K562 (cell line): ENCODE measurements around the gene DUSP28. TPM values are rescaled to one million over a fixed set of nuclear protein-coding genes. Genes with fewer than 3 reads are reported as not detected.

Experiments used
- ATAC-seq: fragments of 200-7000 bp; cut with Tn5 transposase; 3 replicates; pipeline ENCODE4 v1.9.1; 2020; ENCODE audit warnings: moderate library complexity
- BruUV-seq: library from RNA; stranded (reverse); fragments of 400-500 nt; replicated peaks from 2 replicates; lab custom pipeline; 2021; lab: Mats Ljungman, UMichigan
- CTCF ChIA-PET: fragments of 300-600 bp; formaldehyde crosslinking; extraction: SDS; loops from one replicate; lab custom pipeline; 2021; ENCODE audit warnings: low intra/inter-chr PET ratio; lab: Yijun Ruan, JAX
- POLR2A ChIA-PET: fragments of 300-600, 350-650 bp; sonication (Branson Sonifier 250); formaldehyde crosslinking; extraction: SDS; loops from one replicate; lab custom pipeline; 2021; ENCODE audit warnings: antibody characterized with exemption, inconsistent platforms; lab: Yijun Ruan, JAX
- DNase-seq, 4 experiments: peaks; one replicate each; pipeline versions ENCODE4 v3.0.0 to v3.0.0-alpha.2; 2011 to 2018; ENCODE audit warnings: low spot score in 3 of 4, mixed read lengths in 3 of 4; ENCODE audit errors: extremely low read depth in 1 of 4
- FAIRE-seq: peaks from 2 replicates; lab custom pipeline; 2011; peaks lifted over from hg19 to GRCh38; lab: Jason Lieb, UNC
- H2AFZ ChIP-seq: 2 replicates; pipeline ENCODE4 v1.6.0; 2011; ENCODE audit warnings: low read depth, low read length, control low read depth, inconsistent platforms
- H3K27ac ChIP-seq: fragments of 200-600 bp; 3 replicates; pipeline ENCODE4 v1.8.0; 2011; ENCODE audit warnings: low read depth, mild to moderate bottlenecking, control low read depth, inconsistent platforms, low read length, moderate library complexity, mixed read lengths; ENCODE audit errors: extremely low read depth
- H3K27me3 ChIP-seq, 2 experiments: fragments of 300-600 bp in 1 of 2; 2 replicates in 1 of 2; 3 replicates in 1 of 2; pipeline versions ENCODE4 v1.6.0 to v1.8.0; 2011; ENCODE audit warnings: inconsistent platforms in 2 of 2, low read length in 2 of 2, mild to moderate bottlenecking in 1 of 2, mixed read lengths in 1 of 2, moderate library complexity in 1 of 2; ENCODE audit not compliant: control insufficient read depth in 2 of 2, insufficient read depth in 2 of 2
- H3K36me3 ChIP-seq: fragments of 300-600 bp; 3 replicates; pipeline ENCODE4 v1.8.0; 2011; ENCODE audit warnings: mild to moderate bottlenecking, low read length, inconsistent platforms; ENCODE audit not compliant: control insufficient read depth, insufficient read depth
- H3K4me1 ChIP-seq, 2 experiments: fragments of 200-600 bp in 1 of 2; replicated peaks in 1 of 2; 2 replicates in 1 of 2; 3 replicates in 1 of 2; pipeline versions ENCODE4 v1.5.1 to v1.8.0; 2011; ENCODE audit warnings: inconsistent platforms in 2 of 2, low read length in 2 of 2, mild to moderate bottlenecking in 1 of 2, mixed read lengths in 1 of 2, moderate library complexity in 1 of 2; ENCODE audit not compliant: control insufficient read depth in 2 of 2, insufficient read depth in 2 of 2
- H3K4me2 ChIP-seq: 2 replicates; pipeline ENCODE4 v1.6.1; 2011; ENCODE audit warnings: low read length, control low read depth, inconsistent platforms, mixed read lengths; ENCODE audit not compliant: insufficient read depth
- H3K4me3 ChIP-seq: fragments of 200-600 bp; sonication (generic), shearing (Covaris generic); 2 replicates; pipeline ENCODE4 v1.5.1; 2016; ENCODE audit warnings: control low read depth, inconsistent platforms
- H3K79me2 ChIP-seq: fragments of 200-600 bp; 3 replicates; pipeline ENCODE4 v1.8.0; 2011; ENCODE audit warnings: low read length, inconsistent platforms; ENCODE audit not compliant: control insufficient read depth, insufficient read depth
- H3K9ac ChIP-seq, 2 experiments: 2 replicates each; pipeline versions ENCODE4 v1.6.0 to v1.6.1; 2011; ENCODE audit warnings: low read depth in 2 of 2, low read length in 2 of 2, control low read depth in 1 of 2, inconsistent platforms in 1 of 2, mild to moderate bottlenecking in 1 of 2, mixed read lengths in 1 of 2; ENCODE audit not compliant: insufficient read depth in 1 of 2
- H3K9me1 ChIP-seq: one replicate; pipeline ENCODE4 v1.6.0; 2011; ENCODE audit warnings: inconsistent platforms, mild to moderate bottlenecking, low read length, moderate library complexity; ENCODE audit not compliant: control insufficient read depth, insufficient read depth
- H3K9me3 ChIP-seq: replicated peaks from 2 replicates; pipeline ENCODE4 v1.5.1; 2011; ENCODE audit warnings: low read depth, low read length, inconsistent platforms; ENCODE audit not compliant: control insufficient read depth, insufficient read depth
- H4K20me1 ChIP-seq: replicated peaks from 2 replicates; pipeline ENCODE4 v1.6.1; 2011; ENCODE audit warnings: low read length, inconsistent platforms, mixed read lengths; ENCODE audit not compliant: control insufficient read depth, insufficient read depth
- RBFOX2 ChIP-seq: fragments of 200-400 bp; formaldehyde crosslinking; IDR thresholded peaks from 2 replicates; pipeline ENCODE4 v1.6.1; 2017; ENCODE audit warnings: low read depth, mild to moderate bottlenecking, low read length, moderate library complexity
- ZC3H8 ChIP-seq: fragments of 450-650 bp; IDR thresholded peaks from 2 replicates; pipeline ENCODE4 v1.6.1; 2017
- ZFP36 ChIP-seq: fragments of 150-350 bp; IDR thresholded peaks from 2 replicates; pipeline ENCODE4 v1.6.1; 2018; ENCODE audit warnings: low read length, low read depth; ENCODE audit not compliant: partially characterized antibody
- ZNF436 ChIP-seq: fragments of 250-450, 450-650 bp; sonication (Bioruptor Pico); formaldehyde crosslinking; IDR thresholded peaks from 2 replicates; pipeline ENCODE4 v1.7.0; 2020; ENCODE audit warnings: mild to moderate bottlenecking
- WGBS: fragments of 100-300 bp; shearing (Covaris generic); methylation state at CpG from one replicate; pipeline ENCODE4 v1.1.6; 2016; ENCODE audit warnings: low coverage, mixed read lengths; ENCODE audit not compliant: insufficient coverage; ENCODE audit errors: missing lambda C conversion rate; 5-methylcytosine and 5-hydroxymethylcytosine counted together
- in situ Hi-C: fragments of 300-500 bp; cut with MboI; formaldehyde crosslinking; loops from 4 replicates; pipeline ENCODE4 v1.15.0; 2018; ENCODE audit warnings: inconsistent platforms, mixed read lengths
- intact Hi-C: fragments of 100-400 bp; cut with micrococcal nuclease; formaldehyde crosslinking; loops from 2 replicates; pipeline ENCODE4 v1.14.2; 2022
- polyA plus RNA-seq, 8 experiments: library from polyadenylated mRNA; depleted of rRNA in 4 of 8; stranded (reverse) in 5 of 8; unstranded in 3 of 8; fragments of >200 nt; fragmentation: Nextera tagmentation in 2 of 8; fragmentation: Illumina TruSeq in 1 of 8; extraction: Ambion mirVana in 2 of 8; extraction: Trizol in 1 of 8; gene quantifications; 2 replicates each; pipeline versions ENCODE4 v1.2.1 to v1.2.3, GENCODE V29; 2011 to 2014; ENCODE audit warnings: inconsistent platforms in 1 of 8, missing spikeins in 1 of 8
- total RNA-seq, 7 experiments: library from RNA; depleted of rRNA in 6 of 7; stranded (reverse); fragments of >200 nt in 6 of 7; fragmentation: Illumina TruSeq in 2 of 7; extraction: Trizol in 2 of 7; gene quantifications; 2 replicates each; pipeline versions ENCODE4 v1.2.1 to v1.2.3, GENCODE V29; 2011 to 2021; ENCODE audit warnings: low replicate concordance in 1 of 7

The DUSP28 gene
- total and polyA plus RNA-seq, 9 of the 15 experiments (the other 6 are each of a cell fraction or from before 2014, with no cell fraction given): 2.8 to 8.1 (median 4.2) TPM

DNA sequence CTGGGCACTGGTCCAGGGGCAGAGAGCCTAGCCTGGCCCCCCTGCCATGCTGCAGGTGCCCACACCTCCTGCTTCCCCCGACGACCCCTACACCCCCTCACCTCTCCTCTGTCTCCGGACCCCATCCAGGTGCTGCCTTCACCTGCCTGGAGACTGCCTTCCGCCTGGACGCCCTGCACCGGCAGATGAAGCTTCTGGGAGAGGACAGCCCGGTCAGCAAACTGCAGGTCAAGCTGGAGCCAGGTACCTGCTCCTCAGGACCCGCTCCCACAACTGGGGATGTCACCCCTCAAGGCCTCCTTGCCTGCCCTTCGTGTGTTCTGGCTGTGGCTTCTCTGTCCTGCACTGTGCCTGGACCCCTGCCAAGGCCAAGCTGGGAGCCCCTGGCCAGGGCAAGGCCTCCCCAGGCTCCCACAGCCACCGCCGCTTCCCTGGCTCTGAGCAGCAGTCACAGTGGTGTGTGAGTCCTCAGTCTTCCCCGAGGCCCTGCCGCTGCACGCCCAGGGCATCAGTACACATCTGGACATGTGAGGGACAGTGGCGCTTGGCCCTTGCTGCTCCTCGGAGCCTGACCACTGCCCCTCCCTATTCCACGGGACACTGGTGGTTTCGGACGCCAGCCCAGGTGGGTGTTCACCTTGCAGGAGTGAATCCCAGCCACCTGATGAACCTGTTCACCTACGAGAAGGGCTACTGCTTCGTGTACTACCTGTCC, 14.4 kb downstream of the DUSP28 start:
- TF ChIP-seq ZFP36: no peak
- TF ChIP-seq ZC3H8: no peak
- peak; percentile 9; the same call in 1 of the 2 replicates for TF ChIP-seq RBFOX2
- no peak for TF ChIP-seq ZNF436 (CRISPR knock-in tag)
- no peak for ATAC-seq
- Histone ChIP-seq H3K4me3 (no peak overlapping the region), H2AFZ (no peak overlapping the region), H3K79me2 (peaks cover 20% of the 10 kb centered on the region), H3K9ac (no peak overlapping the region), H3K9me3 (no peaks in the 10 kb centered on the region), H3K36me3 (peaks cover 37% of the 10 kb centered on the region; the same call in 1 of the 3 replicates), H3K4me2 (no peak overlapping the region), H3K4me1 (peaks cover 11 to 53% of the 10 kb centered on the region in 2 experiments), H3K9me1 (peaks cover 3% of the 10 kb centered on the region), H3K27me3 (no peaks in the 10 kb centered on the region), H4K20me1 (no peaks in the 10 kb centered on the region), H3K27ac (no peak overlapping the region)
- WGBS: 90% methylated on average over 11 of the region's 21 CpGs
- in situ Hi-C loops (no loop called here), intact Hi-C loops (no loop called here)
- POLR2A ChIA-PET: interaction anchor here (1.3 kb wide), 1 partner anchor 12 kb away, joined by 6 read pairs; the partner anchor contains the start of gene CAPN10
- no TSS peak for BruUV-seq
- CTCF ChIA-PET: no interaction called here
- DNase-seq: no peak
- no peak for FAIRE-seq
